HG02840 (cell line): ENCODE results near the gene KRT40.

ENCODE experiments used
- ATAC-seq: cut with Tn5 transposase; IDR thresholded peaks from one replicate; pipeline ENCODE4 v1.9.1; 2021; ENCODE audit warnings: mild to moderate bottlenecking, moderate library complexity, moderate number of reproducible peaks; ENCODE audit not compliant: unreplicated experiment, low FRiP score

Gene KRT40

GRCh38 chr17:40984226-40984625 is at the start of gene KRT40:
KRT40 (minus strand) TSS chr17:40984326; CDS start chr17:40984273, 53 bp downstream.
- no peak for ATAC-seq

- no peak for ATAC-seq
Measured at GRCh38 chr17:41029633-41030245, 45.6 kb upstream of the KRT40 start, which contains the start of gene KRTAP1-4. KRTAP1-4 (minus strand) TSS chr17:41030195; CDS start chr17:41030078, 117 bp downstream.

GRCh38 chr17:41026715-41027471 is 42.8 kb upstream of the KRT40 start, which contains the start of gene KRTAP1-5:
KRTAP1-5 (minus strand) TSS chr17:41027208; CDS start chr17:41027155, 53 bp downstream.
- ATAC-seq, result no peak

GRCh38 chr17:41024697-41025096 is 40.6 kb upstream of the KRT40 start:
- no peak for ATAC-seq

- ATAC-seq, result no peak
Measured at GRCh38 chr17:41020336-41020735, 36.2 kb upstream of the KRT40 start.

- no peak for ATAC-seq
Measured at GRCh38 chr17:41019415-41019814, 35.3 kb upstream of the KRT40 start.

DNA sequence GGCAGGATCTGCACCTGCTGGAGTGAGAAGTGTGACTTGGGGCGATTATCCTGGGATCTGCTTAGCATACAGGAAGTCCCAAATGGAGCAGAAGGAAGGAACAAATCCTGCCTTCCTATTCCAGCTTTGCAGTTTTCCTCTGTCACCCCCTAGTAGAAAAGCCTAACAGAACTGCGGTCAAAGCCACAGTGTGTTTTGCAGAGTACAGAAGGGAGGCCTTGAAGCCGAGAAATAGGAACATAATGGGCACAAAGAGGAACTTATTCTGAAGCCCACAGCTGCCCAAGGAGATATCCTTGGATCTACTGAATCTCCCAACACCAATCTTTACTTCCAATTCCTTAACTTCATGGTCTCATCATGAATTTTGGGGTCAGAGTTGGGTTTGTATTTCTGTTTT is 34.4 kb upstream of the KRT40 start:
- ATAC-seq, result no peak

- ATAC-seq, result no peak
Measured at GRCh38 chr17:41016578-41017215, 32.6 kb upstream of the KRT40 start.

GRCh38 chr17:41015454-41015853 is 31.3 kb upstream of the KRT40 start:
- ATAC-seq, result no peak

GRCh38 chr17:41013606-41014005 is 29.5 kb upstream of the KRT40 start:
- ATAC-seq, result no peak

- ATAC-seq, result no peak
Measured at GRCh38 chr17:41013181-41013580, 29.1 kb upstream of the KRT40 start.

GRCh38 chr17:41012326-41013120 is 28.4 kb upstream of the KRT40 start:
- no peak for ATAC-seq

DNA sequence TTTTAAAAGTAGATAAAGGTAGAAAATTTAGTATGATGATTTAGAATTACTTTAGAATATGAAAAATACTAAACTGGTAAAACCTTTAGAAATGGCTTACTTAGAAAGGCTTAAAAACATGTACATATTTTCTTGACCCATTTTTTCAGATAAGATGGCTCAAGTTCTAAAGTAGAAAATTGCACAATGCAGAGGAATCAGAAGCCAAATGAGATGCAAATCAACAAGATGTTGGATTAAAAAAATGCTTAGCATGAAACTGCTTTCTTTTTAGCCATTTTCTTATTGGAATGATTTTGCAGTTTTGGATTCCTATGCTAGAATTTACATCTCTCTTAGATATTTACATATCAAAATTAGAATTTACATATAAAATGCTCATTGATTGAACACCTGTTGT is 26.3 kb upstream of the KRT40 start:
- ATAC-seq, result no peak

GRCh38 chr17:41009936-41010335 is 25.8 kb upstream of the KRT40 start:
- ATAC-seq, result no peak

- no peak for ATAC-seq
Measured at GRCh38 chr17:41009301-41009760, 25.2 kb upstream of the KRT40 start.

DNA sequence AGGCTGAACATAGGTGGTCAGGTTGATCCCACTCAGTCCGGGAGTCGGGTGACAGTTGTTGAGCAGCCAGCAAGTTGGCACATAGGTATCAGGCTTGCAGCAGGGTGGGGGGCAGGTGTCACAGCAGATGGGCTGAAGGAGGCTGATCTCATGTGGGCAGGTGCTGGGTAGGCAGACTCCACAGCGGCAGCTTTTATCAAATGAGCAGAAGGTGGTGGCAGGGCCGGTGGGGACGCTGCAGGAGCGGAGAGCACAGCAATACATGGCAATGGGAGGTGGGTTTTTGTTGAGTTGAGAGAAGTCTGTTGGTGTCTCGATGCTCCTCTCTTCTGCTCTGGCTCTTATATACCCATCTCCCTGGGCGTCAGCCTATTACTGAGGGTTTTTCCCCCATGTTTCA is 24.7 kb upstream of the KRT40 start, which contains the start of gene KRTAP3-1:
Gene KRTAP3-1 (minus strand): TSS at position 318 of the 400 bp plus-strand sequence. CDS start 54 bp downstream, at position 264.
- no peak for ATAC-seq

DNA sequence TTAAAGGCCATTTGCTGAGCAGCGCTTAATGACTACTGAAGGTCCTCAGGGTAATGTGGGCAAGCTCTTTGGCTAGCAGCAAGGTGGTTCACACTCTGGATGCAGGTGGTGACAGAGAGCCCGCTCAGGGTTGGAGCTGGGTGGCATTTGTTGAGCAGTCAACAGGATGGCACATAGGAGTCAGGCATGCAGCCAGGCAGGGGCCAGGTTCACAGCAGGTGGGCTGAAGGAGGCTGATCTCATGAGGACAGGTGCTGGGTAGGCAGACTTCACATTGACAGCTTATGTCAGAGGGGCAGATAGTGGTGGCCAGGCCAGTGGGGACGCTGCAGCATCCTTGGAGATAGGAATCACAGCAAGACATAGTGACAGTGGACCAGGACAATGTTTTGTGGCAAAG is 20.3 kb upstream of the KRT40 start:
- no peak for ATAC-seq

DNA sequence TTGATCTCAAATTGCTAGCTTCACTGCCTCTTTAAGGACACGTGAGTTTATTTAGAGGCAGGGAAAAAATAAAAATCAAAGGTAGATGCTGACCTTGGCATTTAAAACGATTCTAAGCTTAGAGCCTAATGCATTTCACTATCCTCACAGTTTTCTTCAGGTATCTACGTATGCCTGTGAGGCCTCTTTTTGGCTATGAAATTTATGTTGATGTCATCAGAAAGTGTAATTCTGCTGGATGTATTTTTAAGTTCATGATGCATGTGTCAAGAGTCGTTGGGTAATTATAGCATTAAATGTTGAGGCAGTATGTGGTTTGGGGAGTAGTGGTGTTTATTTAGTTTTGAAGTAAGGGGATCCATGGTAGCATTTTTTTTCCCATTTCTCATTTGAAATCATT is 19.8 kb upstream of the KRT40 start:
- ATAC-seq, result no peak

GRCh38 chr17:41002814-41003213 is 18.7 kb upstream of the KRT40 start:
- ATAC-seq, result no peak

GRCh38 chr17:41001795-41002194 is 17.7 kb upstream of the KRT40 start:
- no peak for ATAC-seq
